C4-2B (cell line): ENCODE measurements around the gene POLR2A.

Source experiments
- H3K27ac ChIP-seq: fragments of 450-650 bp; 2 replicates; pipeline ENCODE4 v1.5.1; 2017
- CTCF ChIP-seq: fragments of 450-650 bp; conservative IDR thresholded peaks from 2 replicates; pipeline ENCODE4 v1.5.1; 2017; ENCODE audit warnings: mild to moderate bottlenecking
- ZFX ChIP-seq: fragments of 450-650 bp; IDR thresholded peaks from 2 replicates; pipeline ENCODE4 v1.6.1; 2017

Gene POLR2A

GRCh38 chr17:7483255-7484066 lies 705 bp upstream of the POLR2A start:
- TF ChIP-seq ZFX (no peak), CTCF (no peak)
- peak overlapping the region; percentile 93 for H3K27ac ChIP-seq

GRCh38 chr17:7484919-7485377 lies 782 bp downstream of the POLR2A start:
- peak overlapping the region; percentile 93 for H3K27ac ChIP-seq
- TF ChIP-seq ZFX (no peak), CTCF (no peak)

- H3K27ac ChIP-seq: no peak overlapping the region
- TF ChIP-seq ZFX (no peak), CTCF (no peak)
Observed at GRCh38 chr17:7486181-7486580, 2.0 kb downstream of the POLR2A start.

GRCh38 chr17:7490144-7490543 lies 6.0 kb downstream of the POLR2A start:
- no peak overlapping the region for H3K27ac ChIP-seq
- TF ChIP-seq CTCF (no peak), ZFX (no peak)

GRCh38 chr17:7491583-7491982 lies 7.4 kb downstream of the POLR2A start:
- TF ChIP-seq ZFX (no peak), CTCF (no peak)
- no peak overlapping the region for H3K27ac ChIP-seq

GRCh38 chr17:7493941-7494340 lies 9.8 kb downstream of the POLR2A start:
- TF ChIP-seq ZFX: no peak
- no peak for TF ChIP-seq CTCF
- no peak overlapping the region for H3K27ac ChIP-seq

GRCh38 chr17:7495906-7496434 lies 11.8 kb downstream of the POLR2A start:
- TF ChIP-seq ZFX: no peak
- H3K27ac ChIP-seq: no peak overlapping the region
